Stomach (tissue), 9 donors: ENCODE results near the gene WIZ. TPM values are rescaled to one million over a fixed set of nuclear protein-coding genes. Genes with fewer than 3 reads are reported as not detected.

Experiments
- DNase-seq, 2 donors: peaks; one replicate each; pipeline versions ENCODE4 v3.0.0 to v3.0.0-alpha.2; 2013 to 2019
- H3K27ac ChIP-seq, 5 donors: fragments of 200-600 bp in 4 of 5; sonication (generic) in 4 of 5; one replicate each; pipeline ENCODE4 v1.5.1; 2013 to 2019; ENCODE audit warnings: mild to moderate bottlenecking in 1 of 5, moderate library complexity in 1 of 5
- H3K27me3 ChIP-seq, 3 donors: fragments of 200-600 bp; sonication (generic); one replicate each; pipeline ENCODE4 v1.5.1; 2017 to 2019; ENCODE audit warnings: mixed run types in 1 of 3
- H3K36me3 ChIP-seq, 4 donors: fragments of 200-600 bp; sonication (generic); 1 replicate in 3 of 4; 2 replicates in 1 of 4; pipeline ENCODE4 v1.5.1; 2016 to 2019
- H3K4me1 ChIP-seq, 4 donors: fragments of 200-600 bp; sonication (generic); one replicate each; pipeline ENCODE4 v1.5.1; 2016 to 2019
- H3K4me3 ChIP-seq, 4 donors: fragments of 200-600 bp; sonication (generic) in 3 of 4; one replicate each; pipeline ENCODE4 v1.5.1; 2016 to 2019; ENCODE audit warnings: mild to moderate bottlenecking in 1 of 4
- H3K9me3 ChIP-seq, 4 donors: fragments of 200-600 bp; sonication (generic); one replicate each; pipeline ENCODE4 v1.5.1; 2016 to 2019
- CTCF ChIP-seq, 7 experiments: fragments of 450-650 bp in 4 of 7; fragments of 200-600 bp in 3 of 7; sonication (generic) in 3 of 7; IDR thresholded peaks; one replicate each; pipeline ENCODE4 v1.5.1; 2016 to 2019; ENCODE audit warnings: antibody characterized with exemption in 7 of 7, control low read depth in 2 of 7, mild to moderate bottlenecking in 1 of 7
- EP300 ChIP-seq: sonication (generic); formaldehyde crosslinking; IDR thresholded peaks from one replicate; pipeline ENCODE4 v1.6.1; 2017; ENCODE audit warnings: antibody characterized with exemption
- POLR2A ChIP-seq, 4 donors: fragments of 450-650 bp; IDR thresholded peaks; one replicate each; pipeline ENCODE4 v1.6.1; 2016; ENCODE audit warnings: antibody characterized with exemption in 4 of 4, control low read depth in 2 of 4, mild to moderate bottlenecking in 1 of 4, moderate library complexity in 1 of 4
- POLR2AphosphoS5 ChIP-seq, 3 donors: sonication (generic); formaldehyde crosslinking; IDR thresholded peaks; one replicate each; pipeline ENCODE4 v1.6.1; 2016; ENCODE audit warnings: antibody characterized with exemption in 3 of 3
- WGBS, 5 donors: extraction: QIAGEN DNeasy Blood & Tissue Kit in 3 of 5; methylation state at CpG; one replicate each; pipeline versions ENCODE4 v1.1.5 to v1.1.7; 2013 to 2018; 5-methylcytosine and 5-hydroxymethylcytosine counted together
- intact Hi-C: fragments of 100-400 bp; cut with DNase I; formaldehyde crosslinking; loops from one replicate; pipeline ENCODE4 v1.15.1; 2023; ENCODE audit warnings: low total_unique reads
- polyA plus RNA-seq, 3 donors: library from polyadenylated mRNA; stranded (reverse); fragments of 200-250 nt; gene quantifications; one replicate each; pipeline ENCODE4 v1.2.3, GENCODE V29; 2013
- total RNA-seq, 5 donors: library from RNA; depleted of rRNA; stranded (reverse); fragments of >200 nt; gene quantifications; one replicate each; pipeline versions ENCODE4 v1.1.0 to v1.2.3, GENCODE V29; 2014 to 2016
- donor health status: healthy with polysubstance abuse.
- donor health status: Bipolar disorder and iron deficiency.
- donor health status: healthy.

Gene WIZ
- total and polyA plus RNA-seq, 8 donors: 13.9 to 124 (median 18.3) TPM

- Histone ChIP-seq H3K9me3 (no peaks in the 10 kb centered on the region), H3K36me3 (no peaks in the 10 kb centered on the region), H3K27me3 (peaks cover 3 to 77% (median 32%) of the 10 kb centered on the region in 3 donors), H3K4me1 (peaks cover 0 to 31% (median 12%) of the 10 kb centered on the region in 4 donors), H3K4me3 (no peak overlapping the region), H3K27ac (peak overlapping the region in 2 of 5 donors; percentile 45 to 50)
- DNase-seq: peak in 1 of 2 donors; percentile 23
- TF ChIP-seq EP300 (no peak), CTCF (IDR thresholded peaks at IDR 0.05) (no peak), POLR2A (IDR thresholded peaks at IDR 0.05) (no peak)
- intact Hi-C loops: no loop called here
- 27 to 39% (median 33%) methylated on average over 8 of the region's 8 CpGs for WGBS, 5 donors
Measured at GRCh38 chr19:15466851-15467733, 17.3 kb upstream of the WIZ start.

GRCh38 chr19:15464394-15465385 is 14.9 kb upstream of the WIZ start, which contains the start of gene RASAL3:
Gene RASAL3, minus strand, starts transcription at chr19:15464544. Its CDS starts 186 bp downstream, at chr19:15464358.
- Histone ChIP-seq H3K9me3 (no peaks in the 10 kb centered on the region), H3K36me3 (peaks cover 0 to 10% (median 0%) of the 10 kb centered on the region in 4 donors), H3K27ac (peak within 1 kb of the TSS; percentile 55 to 85 (median 70)), H3K4me3 (peak within 1 kb of the TSS; percentile 25 to 51 (median 42)), H3K4me1 (peaks cover 0 to 27% (median 7%) of the 10 kb centered on the region in 4 donors), H3K27me3 (peaks cover 3 to 60% (median 16%) of the 10 kb centered on the region in 3 donors)
- DNase-seq: peak in 1 of 2 donors; percentile 24
- TF ChIP-seq POLR2AphosphoS5 (IDR thresholded peaks at IDR 0.05) (no peak), POLR2A (IDR thresholded peaks at IDR 0.05) (no peak), CTCF (IDR thresholded peaks at IDR 0.05) (no peak), EP300 (no peak)
- WGBS, 5 donors: 26 to 32% (median 29%) methylated on average over 16 to 17 of the region's 17 CpGs
- intact Hi-C loops: no loop called here

- peak; percentile 49 to 51 for DNase-seq
- Histone ChIP-seq H3K9me3 (no peaks in the 10 kb centered on the region), H3K36me3 (peaks cover 0 to 10% (median 0%) of the 10 kb centered on the region in 4 donors), H3K27me3 (peaks cover 3 to 52% (median 9%) of the 10 kb centered on the region in 3 donors), H3K4me3 (peak overlapping the region; percentile 25 to 51 (median 42)), H3K4me1 (peaks cover 0 to 19% (median 0%) of the 10 kb centered on the region in 4 donors), H3K27ac (peak overlapping the region; percentile 55 to 85 (median 70))
- intact Hi-C loops: no loop called here
- peak in 2 of 3 donors; percentile 17 to 29 for TF ChIP-seq POLR2AphosphoS5 (IDR thresholded peaks at IDR 0.05)
- no peak for TF ChIP-seq POLR2A (IDR thresholded peaks at IDR 0.05)
- 13 to 54% (median 42%) methylated on average over 7 to 25 of the region's 25 CpGs for WGBS, 5 donors
Measured at GRCh38 chr19:15463861-15464371, 14.2 kb upstream of the WIZ start.

GRCh38 chr19:15461694-15462093 is 11.9 kb upstream of the WIZ start:
- H3K36me3 ChIP-seq: peaks cover 0 to 26% (median 3%) of the 10 kb centered on the region in 4 donors
- TF ChIP-seq EP300: no peak
- TF ChIP-seq POLR2A (IDR thresholded peaks at IDR 0.05): no peak
- TF ChIP-seq POLR2AphosphoS5 (IDR thresholded peaks at IDR 0.05): no peak
- intact Hi-C loops: no loop called here
- DNase-seq: peak in 1 of 2 donors; percentile 1
- peaks cover 11 to 62% (median 26%) of the 10 kb centered on the region in 3 donors for H3K27me3 ChIP-seq
- no peaks in the 10 kb centered on the region for H3K9me3 ChIP-seq
- 67 to 95% (median 88%) methylated on average over 2 of the region's 2 CpGs for WGBS, 5 donors
- peaks cover 10 to 24% (median 15%) of the 10 kb centered on the region in 4 donors for H3K4me1 ChIP-seq
- no peak overlapping the region for H3K4me3 ChIP-seq
- no peak overlapping the region for H3K27ac ChIP-seq
